Breast epithelium (tissue), 3 donors: Measurements from ENCODE around the gene RFC1.

Experiments
- POLR2A ChIP-seq: fragments of 450-650 bp; IDR thresholded peaks from one replicate; pipeline ENCODE4 v1.6.1; 2016; ENCODE audit warnings: antibody characterized with exemption, mild to moderate bottlenecking, moderate library complexity
- POLR2AphosphoS5 ChIP-seq, 3 donors: sonication (generic); formaldehyde crosslinking; IDR thresholded peaks; one replicate each; pipeline ENCODE4 v1.6.1; 2017; ENCODE audit warnings: antibody characterized with exemption in 3 of 3
- TF ChIP-seq, protein P1 (sequence below), 3 donors: fragments of 450-650 bp; IDR thresholded peaks; one replicate each; pipeline ENCODE4 v1.5.1; 2016 to 2017; ENCODE audit warnings: antibody characterized with exemption in 3 of 3, mild to moderate bottlenecking in 3 of 3, moderate library complexity in 3 of 3

DNA sequence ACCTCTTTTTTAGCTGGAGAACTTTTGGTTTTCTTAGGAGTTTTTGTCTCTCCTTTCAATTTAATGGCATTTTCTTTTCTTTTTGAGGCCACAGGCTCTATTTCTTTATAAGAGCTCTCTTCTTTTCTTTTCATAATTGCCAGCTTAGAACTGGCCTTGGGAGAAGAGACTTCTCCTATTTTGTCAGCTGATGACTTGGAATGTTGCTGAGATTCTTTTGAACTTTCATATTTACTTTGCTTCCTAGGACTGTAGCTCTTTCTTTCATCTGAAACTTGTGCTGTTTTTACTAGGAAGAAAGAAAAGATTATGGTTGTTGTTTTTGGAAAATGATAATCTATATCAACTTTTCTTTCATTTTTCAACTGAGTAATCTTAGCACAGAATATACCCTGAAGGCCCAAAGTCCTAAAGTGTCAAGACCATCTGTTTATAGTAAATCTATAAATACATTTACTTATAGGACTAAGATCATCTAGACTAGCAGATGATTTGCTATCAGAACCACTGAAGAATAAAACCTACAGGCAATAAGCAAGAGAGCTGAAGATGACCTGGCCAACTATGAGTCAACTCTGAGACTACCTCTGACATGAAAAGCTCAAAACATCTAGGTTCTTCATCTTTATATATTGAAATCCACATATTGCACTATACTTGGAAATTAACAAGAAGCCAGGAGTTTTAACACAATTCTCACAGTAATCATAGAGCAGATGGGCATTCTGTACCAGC is 45.6 kb downstream of the RFC1 start:
- TF ChIP-seq, protein P1, sequence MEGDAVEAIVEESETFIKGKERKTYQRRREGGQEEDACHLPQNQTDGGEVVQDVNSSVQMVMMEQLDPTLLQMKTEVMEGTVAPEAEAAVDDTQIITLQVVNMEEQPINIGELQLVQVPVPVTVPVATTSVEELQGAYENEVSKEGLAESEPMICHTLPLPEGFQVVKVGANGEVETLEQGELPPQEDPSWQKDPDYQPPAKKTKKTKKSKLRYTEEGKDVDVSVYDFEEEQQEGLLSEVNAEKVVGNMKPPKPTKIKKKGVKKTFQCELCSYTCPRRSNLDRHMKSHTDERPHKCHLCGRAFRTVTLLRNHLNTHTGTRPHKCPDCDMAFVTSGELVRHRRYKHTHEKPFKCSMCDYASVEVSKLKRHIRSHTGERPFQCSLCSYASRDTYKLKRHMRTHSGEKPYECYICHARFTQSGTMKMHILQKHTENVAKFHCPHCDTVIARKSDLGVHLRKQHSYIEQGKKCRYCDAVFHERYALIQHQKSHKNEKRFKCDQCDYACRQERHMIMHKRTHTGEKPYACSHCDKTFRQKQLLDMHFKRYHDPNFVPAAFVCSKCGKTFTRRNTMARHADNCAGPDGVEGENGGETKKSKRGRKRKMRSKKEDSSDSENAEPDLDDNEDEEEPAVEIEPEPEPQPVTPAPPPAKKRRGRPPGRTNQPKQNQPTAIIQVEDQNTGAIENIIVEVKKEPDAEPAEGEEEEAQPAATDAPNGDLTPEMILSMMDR (IDR thresholded peaks at IDR 0.05) = no peak
- TF ChIP-seq POLR2AphosphoS5 (IDR thresholded peaks at IDR 0.05) (no peak), POLR2A (no peak)
